CD1c-positive myeloid dendritic cell (primary cell): Measurements from ENCODE around the gene NEURL3.

Source experiments
- DNase-seq: peaks from one replicate; pipeline ENCODE4 v3.0.0-alpha.2; 2016; ENCODE audit errors: extremely low spot score

Gene NEURL3

GRCh38 chr2:96539215-96539920 is 34.2 kb upstream of the NEURL3 start:
- DNase-seq, result no peak

- DNase-seq, result peak; percentile 87
Observed at GRCh38 chr2:96538487-96539214, 33.5 kb upstream of the NEURL3 start.

- DNase-seq, result peak; percentile 71
Observed at GRCh38 chr2:96537734-96538486, 32.8 kb upstream of the NEURL3 start.

GRCh38 chr2:96537066-96537733 is 32.0 kb upstream of the NEURL3 start:
- DNase-seq, result peak; percentile 96

GRCh38 chr2:96536445-96537065 is 31.4 kb upstream of the NEURL3 start, which contains the start of gene ARID5A:
Gene ARID5A, plus strand, starts transcription at chr2:96536752. Its CDS starts 75 bp downstream, at chr2:96536827.
- DNase-seq, result peak; percentile 97

- DNase-seq, result no peak
Observed at GRCh38 chr2:96535331-96535730, 30.2 kb upstream of the NEURL3 start.

- no peak for DNase-seq
Observed at GRCh38 chr2:96534701-96535181, 29.6 kb upstream of the NEURL3 start.

- DNase-seq, result no peak
Observed at GRCh38 chr2:96534141-96534540, 29.0 kb upstream of the NEURL3 start.

- peak; percentile 88 for DNase-seq
Observed at GRCh38 chr2:96533292-96534073, 28.3 kb upstream of the NEURL3 start.

GRCh38 chr2:96532641-96533291 is 27.6 kb upstream of the NEURL3 start:
- DNase-seq, result no peak

GRCh38 chr2:96531872-96532505 is 26.8 kb upstream of the NEURL3 start:
- peak; percentile 99 for DNase-seq

GRCh38 chr2:96531366-96531765 is 26.2 kb upstream of the NEURL3 start:
- peak; percentile 44 for DNase-seq

GRCh38 chr2:96530474-96531357 is 25.6 kb upstream of the NEURL3 start:
- DNase-seq, result no peak

GRCh38 chr2:96530144-96530430 is 24.9 kb upstream of the NEURL3 start:
- no peak for DNase-seq

GRCh38 chr2:96529376-96530143 is 24.4 kb upstream of the NEURL3 start:
- no peak for DNase-seq

- no peak for DNase-seq
Observed at GRCh38 chr2:96528700-96529375, 23.7 kb upstream of the NEURL3 start.

- DNase-seq, result peak; percentile 80
Observed at GRCh38 chr2:96528006-96528699, 23.0 kb upstream of the NEURL3 start.
